ENCODE results near the gene FNDC3A. TPM values are rescaled to one million over a fixed set of nuclear protein-coding genes. Genes with fewer than 3 reads are reported as not detected.

FNDC3A gene
- total and polyA plus RNA-seq, 8 donors = 13.0 to 131 (median 26.2) TPM

GRCh38 chr13:49071341-49071937 lies 95.7 kb downstream of the FNDC3A start:
- Histone ChIP-seq H3K4me3 (no peak overlapping the region), H3K9me3 (peaks cover 0 to 4% (median 0%) of the 10 kb centered on the region in 4 donors), H3K36me3 (peaks cover 5 to 20% (median 12%) of the 10 kb centered on the region in 4 donors), H3K27me3 (no peaks in the 10 kb centered on the region), H3K4me1 (peaks cover 0 to 7% (median 0%) of the 10 kb centered on the region in 4 donors), H3K27ac (no peak overlapping the region)
- DNase-seq = no peak
- TF ChIP-seq EP300 (IDR thresholded peaks at IDR 0.05) (no peak), POLR2A (IDR thresholded peaks at IDR 0.05) (no peak), POLR2AphosphoS5 (IDR thresholded peaks at IDR 0.05) (no peak), CTCF (IDR thresholded peaks at IDR 0.05) (no peak)
- WGBS, 5 donors = 89 to 100% (median 100%) methylated on average over 1 of the region's 1 CpG
- intact Hi-C loops (cut with DNase I; ENCODE audit: low total_unique reads) = no loop called here

GRCh38 chr13:49082653-49083536 lies 107.2 kb downstream of the FNDC3A start:
- intact Hi-C loops (cut with DNase I; ENCODE audit: low total_unique reads) = no loop called here
- no peaks in the 10 kb centered on the region for H3K9me3 ChIP-seq
- H3K4me3 ChIP-seq = no peak overlapping the region
- H3K27me3 ChIP-seq = no peaks in the 10 kb centered on the region
- TF ChIP-seq POLR2AphosphoS5 (IDR thresholded peaks at IDR 0.05) = no peak
- no peak for DNase-seq
- H3K36me3 ChIP-seq = peaks cover 0 to 30% (median 5%) of the 10 kb centered on the region in 4 donors
- H3K4me1 ChIP-seq = peaks cover 0 to 3% (median 0%) of the 10 kb centered on the region in 4 donors
- 87 to 92% (median 89%) methylated on average over 4 of the region's 4 CpGs for WGBS, 5 donors
- no peak overlapping the region for H3K27ac ChIP-seq

DNA sequence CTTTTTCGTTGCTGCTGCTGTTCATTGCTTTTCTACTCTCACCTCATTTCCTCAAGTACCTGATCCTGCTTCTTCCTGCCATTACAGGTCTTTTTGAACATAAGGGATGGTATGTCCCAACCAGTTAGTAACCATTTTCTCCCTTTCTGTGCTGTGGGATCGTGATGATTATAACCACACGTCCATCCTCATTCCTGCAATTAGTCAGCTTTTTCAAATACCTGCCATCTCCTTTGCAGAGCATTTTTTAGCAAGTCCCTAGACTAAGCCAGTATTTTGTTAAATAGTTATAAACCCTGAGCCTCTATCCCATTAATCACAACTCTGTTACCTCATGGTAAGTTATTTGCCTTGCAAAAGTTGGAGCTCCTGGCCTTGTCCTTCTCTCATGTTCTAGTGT lies 109.2 kb downstream of the FNDC3A start:
- intact Hi-C loops (cut with DNase I; ENCODE audit: low total_unique reads) = no loop called here
- Histone ChIP-seq H3K36me3 (peaks cover 0 to 18% (median 1%) of the 10 kb centered on the region in 4 donors), H3K4me1 (peaks cover 0 to 3% (median 0%) of the 10 kb centered on the region in 4 donors), H3K27me3 (no peaks in the 10 kb centered on the region), H3K9me3 (no peaks in the 10 kb centered on the region), H3K4me3 (no peak overlapping the region), H3K27ac (no peak overlapping the region)
- DNase-seq = no peak
- no peak for TF ChIP-seq CTCF (IDR thresholded peaks at IDR 0.05)
- TF ChIP-seq POLR2A (IDR thresholded peaks at IDR 0.05) = no peak
- TF ChIP-seq EP300 (IDR thresholded peaks at IDR 0.05) = no peak
- no peak for TF ChIP-seq POLR2AphosphoS5 (IDR thresholded peaks at IDR 0.05)
- 82 to 87% (median 84%) methylated on average over 3 of the region's 3 CpGs for WGBS, 5 donors

DNA sequence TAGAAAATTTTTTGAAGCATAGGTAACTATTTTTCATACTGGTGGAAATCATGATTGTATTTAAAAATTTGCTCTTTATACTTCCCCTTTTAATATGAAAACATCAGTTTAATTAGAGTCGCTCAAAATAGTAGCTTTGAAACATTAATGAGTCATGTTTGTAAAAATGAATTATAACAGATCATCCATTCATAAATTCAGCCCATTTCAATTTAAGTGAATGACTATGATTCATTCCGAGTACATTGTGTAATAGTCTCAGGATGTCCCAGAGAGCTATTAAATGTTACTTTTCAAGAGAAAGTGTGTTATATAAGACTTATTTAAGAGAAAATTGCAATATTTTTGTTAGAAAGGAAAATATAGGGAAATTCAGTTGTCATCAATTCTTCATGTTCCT lies 111.0 kb downstream of the FNDC3A start:
- intact Hi-C loops (cut with DNase I; ENCODE audit: low total_unique reads) = no loop called here
- no peaks in the 10 kb centered on the region for H3K9me3 ChIP-seq
- no peak overlapping the region for H3K27ac ChIP-seq
- no peak for DNase-seq
- WGBS, 5 donors = 75 to 84% (median 82%) methylated on average over 2 of the region's 2 CpGs
- H3K4me3 ChIP-seq = no peak overlapping the region
- H3K36me3 ChIP-seq = peaks cover 0 to 12% (median 0%) of the 10 kb centered on the region in 4 donors
- TF ChIP-seq CTCF (IDR thresholded peaks at IDR 0.05) = no peak
- no peak for TF ChIP-seq POLR2AphosphoS5 (IDR thresholded peaks at IDR 0.05)
- TF ChIP-seq EP300 (IDR thresholded peaks at IDR 0.05) = no peak
- TF ChIP-seq POLR2A (IDR thresholded peaks at IDR 0.05) = no peak
- no peaks in the 10 kb centered on the region for H3K27me3 ChIP-seq
- peaks cover 0 to 3% (median 0%) of the 10 kb centered on the region in 4 donors for H3K4me1 ChIP-seq

All from stomach (tissue), 9 donors.